Endothelial cell of umbilical vein (primary cell): ENCODE data around the gene SPEF2. TPM values are rescaled to one million over a fixed set of nuclear protein-coding genes. Genes with fewer than 3 reads are reported as not detected.

ENCODE experiments used
- BruUV-seq: library from RNA; stranded (reverse); fragments of 400-500 nt; replicated peaks from 2 replicates; lab custom pipeline; 2021; lab: Mats Ljungman, UMichigan
- CTCF ChIA-PET: fragments of 300-600, 350-600 bp; sonication (Branson Sonifier 250); formaldehyde crosslinking; loops from one replicate; lab custom pipeline; 2021; ENCODE audit warnings: antibody characterized with exemption, inconsistent platforms; lab: Charles Lee
- POLR2A ChIA-PET: fragments of 300-600, 350-600 bp; sonication (Branson Sonifier 250); formaldehyde crosslinking; loops from one replicate; lab custom pipeline; 2021; ENCODE audit warnings: antibody characterized with exemption, inconsistent platforms; lab: Charles Lee
- DNase-seq: peaks from one replicate; pipeline ENCODE4 v3.0.0-alpha.2; 2011; ENCODE audit warnings: low read depth, low spot score
- FAIRE-seq: peaks from 2 replicates; lab custom pipeline; 2011; peaks lifted over from hg19 to GRCh38; lab: Jason Lieb, UNC
- H2AFZ ChIP-seq: 2 replicates; pipeline ENCODE4 v1.6.0; 2012; ENCODE audit warnings: low read depth, low read length, control low read depth, inconsistent platforms
- H3K27ac ChIP-seq: 2 replicates; pipeline ENCODE4 v1.5.1; 2011; ENCODE audit warnings: low read depth, mild to moderate bottlenecking, control low read depth, low read length, moderate library complexity; ENCODE audit not compliant: insufficient read depth
- H3K27me3 ChIP-seq, 2 experiments: 2 replicates each; pipeline versions ENCODE4 v1.6.0 to v1.6.1; 2011; ENCODE audit warnings: low read length in 2 of 2, mixed read lengths in 1 of 2; ENCODE audit not compliant: control insufficient read depth in 2 of 2, insufficient read depth in 2 of 2
- H3K36me3 ChIP-seq, 2 experiments: 2 replicates in 1 of 2; 3 replicates in 1 of 2; pipeline ENCODE4 v1.5.1; 2011; ENCODE audit warnings: low read length in 2 of 2, mild to moderate bottlenecking in 1 of 2, moderate library complexity in 1 of 2; ENCODE audit not compliant: control insufficient read depth in 2 of 2, insufficient read depth in 2 of 2; ENCODE audit errors: extremely low read depth in 1 of 2
- H3K4me1 ChIP-seq: 3 replicates; pipeline ENCODE4 v1.5.1; 2011; ENCODE audit warnings: mild to moderate bottlenecking, low read length; ENCODE audit not compliant: control insufficient read depth, insufficient read depth; ENCODE audit errors: extremely low read depth
- H3K4me2 ChIP-seq: 2 replicates; pipeline ENCODE4 v1.6.1; 2011; ENCODE audit warnings: low read length, control low read depth, mixed read lengths; ENCODE audit not compliant: insufficient read depth
- H3K4me3 ChIP-seq, 3 experiments: fragments of 200-600 bp in 1 of 3; sonication (generic), shearing (Covaris generic) in 1 of 3; replicated peaks in 1 of 3; 2 replicates each; pipeline ENCODE4 v1.5.1; 2011 to 2016; ENCODE audit warnings: control low read depth in 3 of 3, low read length in 3 of 3, mild to moderate bottlenecking in 2 of 3, inconsistent platforms in 1 of 3, low read depth in 1 of 3, moderate library complexity in 1 of 3; ENCODE audit not compliant: insufficient read depth in 1 of 3
- H3K79me2 ChIP-seq: 2 replicates; pipeline ENCODE4 v1.6.0; 2012; ENCODE audit warnings: low read length, inconsistent platforms; ENCODE audit not compliant: control insufficient read depth, insufficient read depth
- H3K9ac ChIP-seq: replicated peaks from 2 replicates; pipeline ENCODE3; 2011; ENCODE audit warnings: low read length, control low read depth; ENCODE audit not compliant: insufficient read depth; ENCODE audit errors: extremely low read depth
- H3K9me1 ChIP-seq: replicated peaks from 3 replicates; pipeline ENCODE4 v1.6.0; 2011; ENCODE audit warnings: mild to moderate bottlenecking, low read length; ENCODE audit not compliant: control insufficient read depth, insufficient read depth; ENCODE audit errors: extremely low read depth
- H3K9me3 ChIP-seq: replicated peaks from 2 replicates; pipeline ENCODE4 v1.5.1; 2012; ENCODE audit warnings: low read length, inconsistent platforms; ENCODE audit not compliant: control insufficient read depth, insufficient read depth
- H4K20me1 ChIP-seq: replicated peaks from 2 replicates; pipeline ENCODE3; 2011; ENCODE audit warnings: mild to moderate bottlenecking, low read length; ENCODE audit not compliant: control insufficient read depth, insufficient read depth; ENCODE audit errors: extremely low read depth
- EZH2 ChIP-seq: IDR thresholded peaks from 2 replicates; pipeline ENCODE4 v1.6.1; 2012; ENCODE audit warnings: borderline replicate concordance, low read depth, mild to moderate bottlenecking, moderate library complexity, low read length, inconsistent platforms; ENCODE audit not compliant: severe bottlenecking
- FOS ChIP-seq: IDR thresholded peaks from 2 replicates; pipeline ENCODE4 v1.6.1; 2011; ENCODE audit warnings: mild to moderate bottlenecking, low read length, moderate library complexity, borderline replicate concordance; ENCODE audit not compliant: insufficient read depth
- GATA2 ChIP-seq: IDR thresholded peaks from 2 replicates; pipeline ENCODE4 v1.7.0; 2011; ENCODE audit warnings: low read depth, mild to moderate bottlenecking, moderate library complexity, mixed read lengths, low read length; ENCODE audit not compliant: insufficient read length, insufficient read depth
- JUN ChIP-seq: IDR thresholded peaks from 2 replicates; pipeline ENCODE4 v1.6.1; 2011; ENCODE audit warnings: borderline replicate concordance, low read depth; ENCODE audit not compliant: insufficient read length, insufficient read depth
- MAX ChIP-seq: IDR thresholded peaks from 2 replicates; pipeline ENCODE4 v1.6.1; 2011; ENCODE audit not compliant: insufficient read depth, insufficient read length
- MYC ChIP-seq: IDR thresholded peaks from one replicate; pipeline ENCODE4 v1.6.1; 2011; ENCODE audit warnings: mild to moderate bottlenecking, low read depth, low read length
- POLR2A ChIP-seq: IDR thresholded peaks from 2 replicates; pipeline ENCODE4 v1.6.1; 2012; ENCODE audit warnings: low read depth, mild to moderate bottlenecking, control low read depth, low read length
- POLR2AphosphoS5 ChIP-seq: IDR thresholded peaks from 2 replicates; pipeline ENCODE4 v1.6.1; 2012; ENCODE audit warnings: low read depth, mild to moderate bottlenecking, control low read depth, low read length, moderate library complexity; ENCODE audit not compliant: insufficient read depth
- dilution Hi-C: fragments of 300-500 bp; cut with MboI; formaldehyde crosslinking; loops from one replicate; pipeline ENCODE4 v1.15.0; 2019; ENCODE audit warnings: low sequenced_read_pairs; ENCODE audit not compliant: extremely low pct_ligation_motif_present
- intact Hi-C: fragments of 100-400 bp; cut with micrococcal nuclease; formaldehyde crosslinking; loops from one replicate; pipeline ENCODE4 v1.10.0; 2022
- polyA plus RNA-seq, 4 experiments: library from polyadenylated mRNA; depleted of rRNA in 3 of 4; stranded (reverse) in 3 of 4; unstranded in 1 of 4; fragments of >200 nt; gene quantifications; 2 replicates each; pipeline versions ENCODE4 v1.2.1 to v1.2.3, GENCODE V29; 2011 to 2012; ENCODE audit warnings: missing spikeins in 1 of 4
- total RNA-seq: library from RNA; stranded (reverse); gene quantifications from 2 replicates; pipeline ENCODE4 v1.2.3, GENCODE V29; 2021
- TF ChIP-seq, protein P1 (sequence below), 2 donors: IDR thresholded peaks; 1 replicate in 1 of 2; 2 replicates in 1 of 2; pipeline ENCODE4 v1.5.1; 2011; ENCODE audit warnings: low read length in 2 of 2, mild to moderate bottlenecking in 2 of 2, moderate library complexity in 2 of 2, control low read depth in 1 of 2, inconsistent platforms in 1 of 2, low read depth in 1 of 2; ENCODE audit not compliant: insufficient read depth in 1 of 2; ENCODE audit errors: extremely low read depth in 1 of 2

The SPEF2 gene
- total and polyA plus RNA-seq, 2 donors (not counting 3 experiments of a cell fraction or from before 2014, with no cell fraction given), result 0.28 to 0.73 TPM

- no peak overlapping the region for H3K9ac ChIP-seq
- TF ChIP-seq MAX, result no peak
- no peak for TF ChIP-seq POLR2AphosphoS5
- POLR2A ChIA-PET, result no interaction called here
- no peak for DNase-seq
- H3K4me1 ChIP-seq, result no peaks in the 10 kb centered on the region
- CTCF ChIA-PET, result interaction anchor here (2.5 kb wide), 1 partner anchor 27 kb away, joined by 11 read pairs; no protein-coding TSS in a partner anchor
- no peaks in the 10 kb centered on the region for H3K79me2 ChIP-seq
- dilution Hi-C loops, result no loop called here
- H3K36me3 ChIP-seq, result no peaks in the 10 kb centered on the region
- FAIRE-seq, result no peak
- BruUV-seq, result no TSS peak
- H3K27ac ChIP-seq, result no peak overlapping the region
- no peak overlapping the region for H3K4me2 ChIP-seq
- H4K20me1 ChIP-seq, result no peaks in the 10 kb centered on the region
- no peaks in the 10 kb centered on the region for H3K9me1 ChIP-seq
- intact Hi-C loops, result no loop called here
- H3K9me3 ChIP-seq, result no peaks in the 10 kb centered on the region
- no peaks in the 10 kb centered on the region for H3K27me3 ChIP-seq
- no peak overlapping the region for H3K4me3 ChIP-seq
- no peak overlapping the region for H2AFZ ChIP-seq
Measured at GRCh38 chr5:35623991-35624390, 6.3 kb downstream of the SPEF2 start.

GRCh38 chr5:35626108-35626507, 8.4 kb downstream of the SPEF2 start:
- no peak overlapping the region for H3K27ac ChIP-seq
- no peaks in the 10 kb centered on the region for H3K79me2 ChIP-seq
- H4K20me1 ChIP-seq, result no peaks in the 10 kb centered on the region
- H3K4me3 ChIP-seq, result no peak overlapping the region
- H3K4me1 ChIP-seq, result no peaks in the 10 kb centered on the region
- no peak overlapping the region for H2AFZ ChIP-seq
- ChIA-PET POLR2A (no interaction called here), CTCF (interaction anchor here (0.9 to 2.5 kb wide), 4 partner anchors 9 to 299 kb away, joined by 3 to 11 read pairs (median 4); no protein-coding TSS in a partner anchor)
- H3K27me3 ChIP-seq, result no peaks in the 10 kb centered on the region
- intact Hi-C loops, result no loop called here
- no peaks in the 10 kb centered on the region for H3K9me3 ChIP-seq
- DNase-seq (no peak), FAIRE-seq (no peak)
- no peaks in the 10 kb centered on the region for H3K9me1 ChIP-seq
- dilution Hi-C loops, result no loop called here
- no peak overlapping the region for H3K4me2 ChIP-seq
- BruUV-seq, result no TSS peak
- H3K9ac ChIP-seq, result no peak overlapping the region
- no peaks in the 10 kb centered on the region for H3K36me3 ChIP-seq
- TF ChIP-seq MAX (no peak), GATA2 (no peak), JUN (no peak), POLR2A (no peak), POLR2AphosphoS5 (no peak), MYC (no peak), FOS (no peak), EZH2 (no peak)
- TF ChIP-seq, protein P1, sequence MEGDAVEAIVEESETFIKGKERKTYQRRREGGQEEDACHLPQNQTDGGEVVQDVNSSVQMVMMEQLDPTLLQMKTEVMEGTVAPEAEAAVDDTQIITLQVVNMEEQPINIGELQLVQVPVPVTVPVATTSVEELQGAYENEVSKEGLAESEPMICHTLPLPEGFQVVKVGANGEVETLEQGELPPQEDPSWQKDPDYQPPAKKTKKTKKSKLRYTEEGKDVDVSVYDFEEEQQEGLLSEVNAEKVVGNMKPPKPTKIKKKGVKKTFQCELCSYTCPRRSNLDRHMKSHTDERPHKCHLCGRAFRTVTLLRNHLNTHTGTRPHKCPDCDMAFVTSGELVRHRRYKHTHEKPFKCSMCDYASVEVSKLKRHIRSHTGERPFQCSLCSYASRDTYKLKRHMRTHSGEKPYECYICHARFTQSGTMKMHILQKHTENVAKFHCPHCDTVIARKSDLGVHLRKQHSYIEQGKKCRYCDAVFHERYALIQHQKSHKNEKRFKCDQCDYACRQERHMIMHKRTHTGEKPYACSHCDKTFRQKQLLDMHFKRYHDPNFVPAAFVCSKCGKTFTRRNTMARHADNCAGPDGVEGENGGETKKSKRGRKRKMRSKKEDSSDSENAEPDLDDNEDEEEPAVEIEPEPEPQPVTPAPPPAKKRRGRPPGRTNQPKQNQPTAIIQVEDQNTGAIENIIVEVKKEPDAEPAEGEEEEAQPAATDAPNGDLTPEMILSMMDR (IDR thresholded peaks at IDR 0.05; ENCODE audit: extremely low read depth in 1 of 2, insufficient read depth in 1 of 2, low read depth in 1 of 2, low read length in 2 of 2), result no peak
